OCI-LY3 (cell line): Measurements from ENCODE around the gene RNF145.

ENCODE experiments used
- H2AFZ ChIP-seq: fragments of 200-600, 300-600 bp; shearing (Covaris generic); 2 replicates; pipeline ENCODE4 v1.6.0; 2014; ENCODE audit warnings: antibody characterized with exemption, low read depth, low read length
- H3K27ac ChIP-seq: fragments of 200-600, 300-600 bp; sonication (generic); 2 replicates; pipeline ENCODE4 v1.5.1; 2014; ENCODE audit warnings: mild to moderate bottlenecking, low read length, moderate library complexity, mixed read lengths
- H3K27me3 ChIP-seq: fragments of 200-600, 300-600 bp; sonication (generic); 2 replicates; pipeline ENCODE4 v1.6.1; 2014; ENCODE audit warnings: low read depth, low read length, mixed read lengths
- H3K36me3 ChIP-seq: fragments of 200-600, 300-600 bp; sonication (generic); replicated peaks from 2 replicates; pipeline ENCODE3; 2014; ENCODE audit warnings: low read depth, low read length, mixed read lengths
- H3K4me1 ChIP-seq: fragments of 300-600, 200-600 bp; sonication (generic); 2 replicates; pipeline ENCODE4 v1.6.1; 2014; ENCODE audit warnings: low read length, mixed read lengths
- H3K4me2 ChIP-seq: fragments of 200-600, 300-600 bp; sonication (generic); 2 replicates; pipeline ENCODE4 v1.6.1; 2014; ENCODE audit warnings: low read length, mixed read lengths
- H3K4me3 ChIP-seq: fragments of 300-600, 200-600 bp; sonication (generic); 2 replicates; pipeline ENCODE4 v1.5.1; 2014; ENCODE audit warnings: antibody characterized with exemption, mild to moderate bottlenecking, low read length, moderate library complexity
- H3K79me2 ChIP-seq: fragments of 300-600, 200-600 bp; shearing (Covaris generic); 2 replicates; pipeline ENCODE4 v1.6.1; 2014; ENCODE audit warnings: mild to moderate bottlenecking, low read length, mixed read lengths
- H3K9ac ChIP-seq: fragments of 300-600, 200-600 bp; shearing (Covaris generic); 2 replicates; pipeline ENCODE4 v1.6.0; 2014; ENCODE audit warnings: mild to moderate bottlenecking, low read length, moderate library complexity
- H3K9me3 ChIP-seq: fragments of 200-600, 300-600 bp; shearing (Covaris generic); 2 replicates; pipeline ENCODE4 v1.6.1; 2014; ENCODE audit warnings: low read length, mixed read lengths; ENCODE audit not compliant: insufficient read depth
- H4K20me1 ChIP-seq: fragments of 200-600, 300-600 bp; sonication (generic); 2 replicates; pipeline ENCODE4 v1.6.1; 2016; ENCODE audit warnings: low read length, mixed read lengths; ENCODE audit not compliant: insufficient read depth
- CTCF ChIP-seq: fragments of 200-600, 300-600 bp; sonication (generic); IDR thresholded peaks from 2 replicates; pipeline ENCODE4 v1.5.1; 2014; ENCODE audit warnings: antibody characterized with exemption, low read length, low read depth
- EZH2phosphoT487 ChIP-seq: fragments of 200-600 bp; shearing (Covaris generic); IDR thresholded peaks from 2 replicates; pipeline ENCODE4 v1.6.1; 2018; ENCODE audit warnings: antibody characterized with exemption, mixed run types, low read depth

RNF145 gene

GRCh38 chr5:159113405-159113804 lies 95.9 kb downstream of the RNF145 start:
- H2AFZ ChIP-seq = no peak overlapping the region
- H3K4me2 ChIP-seq = no peak overlapping the region
- H3K9me3 ChIP-seq = no peaks in the 10 kb centered on the region
- no peaks in the 10 kb centered on the region; the same call in 1 of the 2 replicates for H3K27me3 ChIP-seq
- no peak overlapping the region for H3K9ac ChIP-seq
- no peaks in the 10 kb centered on the region for H3K79me2 ChIP-seq
- TF ChIP-seq CTCF = no peak
- no peak for TF ChIP-seq EZH2phosphoT487
- no peak overlapping the region for H3K4me3 ChIP-seq
- H4K20me1 ChIP-seq = no peaks in the 10 kb centered on the region
- H3K36me3 ChIP-seq = no peaks in the 10 kb centered on the region
- no peaks in the 10 kb centered on the region for H3K4me1 ChIP-seq
- no peak overlapping the region for H3K27ac ChIP-seq

GRCh38 chr5:159112436-159112835 lies 96.9 kb downstream of the RNF145 start:
- H3K9ac ChIP-seq = no peak overlapping the region
- H3K4me3 ChIP-seq = no peak overlapping the region
- no peaks in the 10 kb centered on the region; the same call in 1 of the 2 replicates for H3K27me3 ChIP-seq
- no peaks in the 10 kb centered on the region for H3K4me1 ChIP-seq
- no peak overlapping the region for H3K27ac ChIP-seq
- no peaks in the 10 kb centered on the region for H3K79me2 ChIP-seq
- H2AFZ ChIP-seq = no peak overlapping the region
- TF ChIP-seq CTCF (no peak), EZH2phosphoT487 (no peak)
- H3K36me3 ChIP-seq = no peaks in the 10 kb centered on the region
- H3K4me2 ChIP-seq = no peak overlapping the region
- H4K20me1 ChIP-seq = no peaks in the 10 kb centered on the region
- no peaks in the 10 kb centered on the region for H3K9me3 ChIP-seq
